ENCODE results near the gene MCF2L.

GRCh38 chr13:113069861-113070805 is 101.1 kb downstream of the MCF2L start:
- TF ChIP-seq HNRNPUL1 (IDR thresholded peaks at IDR 0.05; ENCODE audit: low read length) (no peak), ZBTB8A (IDR thresholded peaks at IDR 0.05; ENCODE audit: partially characterized antibody) (no peak), ZHX1 (conservative IDR thresholded peaks at IDR 0.05; ENCODE audit: low read length) (no peak), CEBPB (tag; IDR thresholded peaks at IDR 0.05) (no peak), CTCF (IDR thresholded peaks at IDR 0.05 in 2 of 3, conservative IDR thresholded peaks at IDR 0.05 in 1 of 3; ENCODE audit: insufficient read depth in 2 of 3, low read depth in 1 of 3, low read length in 3 of 3) (no peak), ZNF212 (CRISPR knock-in tag; IDR thresholded peaks at IDR 0.05) (no peak), LCOR (CRISPR knock-in tag; IDR thresholded peaks at IDR 0.05) (no peak), RBM22 (IDR thresholded peaks at IDR 0.05; ENCODE audit: low read depth, low read length, poor library complexity, severe bottlenecking) (no peak)
- TF ChIP-seq, protein P1, sequence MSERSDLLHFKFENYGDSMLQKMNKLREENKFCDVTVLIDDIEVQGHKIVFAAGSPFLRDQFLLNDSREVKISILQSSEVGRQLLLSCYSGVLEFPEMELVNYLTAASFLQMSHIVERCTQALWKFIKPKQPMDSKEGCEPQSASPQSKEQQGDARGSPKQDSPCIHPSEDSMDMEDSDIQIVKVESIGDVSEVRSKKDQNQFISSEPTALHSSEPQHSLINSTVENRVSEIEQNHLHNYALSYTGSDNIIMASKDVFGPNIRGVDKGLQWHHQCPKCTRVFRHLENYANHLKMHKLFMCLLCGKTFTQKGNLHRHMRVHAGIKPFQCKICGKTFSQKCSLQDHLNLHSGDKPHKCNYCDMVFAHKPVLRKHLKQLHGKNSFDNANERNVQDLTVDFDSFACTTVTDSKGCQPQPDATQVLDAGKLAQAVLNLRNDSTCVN (CRISPR knock-in tag; IDR thresholded peaks at IDR 0.05) = no peak

Measured in K562 (cell line).